K562 (cell line): Measurements from ENCODE around the gene HPX. TPM values are rescaled to one million over a fixed set of nuclear protein-coding genes. Genes with fewer than 3 reads are reported as not detected.

Experiments
- ATF7 ChIP-seq: fragments of 450-650 bp; IDR thresholded peaks from 2 replicates; pipeline ENCODE4 v1.7.1; 2014; ENCODE audit warnings: mild to moderate bottlenecking, moderate library complexity
- CBX2 ChIP-seq: fragments of 200-600 bp; sonication (generic); IDR thresholded peaks from one replicate; pipeline ENCODE4 v1.6.1; 2012; ENCODE audit warnings: mild to moderate bottlenecking, low read length, inconsistent platforms; ENCODE audit not compliant: insufficient read depth, poor library complexity, severe bottlenecking
- ETV1 ChIP-seq: fragments of 450-650 bp; conservative IDR thresholded peaks from 2 replicates; pipeline ENCODE4 v1.6.1; 2016; ENCODE audit warnings: missing genetic modification characterization, control low read depth, low read depth, missing compliant biosample characterization
- KLF1 ChIP-seq: fragments of 450-650 bp; IDR thresholded peaks from 2 replicates; pipeline ENCODE4 v1.6.1; 2016; ENCODE audit warnings: missing genetic modification characterization, missing compliant biosample characterization
- NELFE ChIP-seq: IDR thresholded peaks from 2 replicates; pipeline ENCODE4 v1.6.1; 2011; ENCODE audit warnings: mild to moderate bottlenecking; ENCODE audit not compliant: insufficient read depth, insufficient read length
- NFE2 ChIP-seq: IDR thresholded peaks from 2 replicates; pipeline ENCODE4 v1.6.1; 2014; ENCODE audit warnings: antibody characterized with exemption, low read depth
- NFRKB ChIP-seq: fragments of 450-650 bp; IDR thresholded peaks from 2 replicates; pipeline ENCODE4 v1.6.1; 2016; ENCODE audit warnings: low read depth
- RBM22 ChIP-seq: fragments of 200-400 bp; formaldehyde crosslinking; IDR thresholded peaks from 2 replicates; pipeline ENCODE4 v1.6.1; 2018; ENCODE audit warnings: low read length, low read depth; ENCODE audit not compliant: poor library complexity, severe bottlenecking
- SMARCC2 ChIP-seq: fragments of 450-650 bp; IDR thresholded peaks from 2 replicates; pipeline ENCODE4 v1.6.1; 2017; ENCODE audit warnings: antibody characterized with exemption, moderate library complexity, mild to moderate bottlenecking, low read depth
- USF1 ChIP-seq: sonication (generic); formaldehyde crosslinking; IDR thresholded peaks from 2 replicates; pipeline ENCODE4 v1.9.0; 2022; ENCODE audit warnings: mild to moderate bottlenecking, missing genetic modification reagents
- polyA plus RNA-seq, 8 experiments: library from polyadenylated mRNA; depleted of rRNA in 4 of 8; stranded (reverse) in 5 of 8; unstranded in 3 of 8; fragments of >200 nt; fragmentation: Nextera tagmentation in 2 of 8; fragmentation: Illumina TruSeq in 1 of 8; extraction: Ambion mirVana in 2 of 8; extraction: Trizol in 1 of 8; gene quantifications; 2 replicates each; pipeline versions ENCODE4 v1.2.1 to v1.2.3, GENCODE V29; 2011 to 2014; ENCODE audit warnings: inconsistent platforms in 1 of 8, missing spikeins in 1 of 8
- total RNA-seq, 7 experiments: library from RNA; depleted of rRNA in 6 of 7; stranded (reverse); fragments of >200 nt in 6 of 7; fragmentation: Illumina TruSeq in 2 of 7; extraction: Trizol in 2 of 7; gene quantifications; 2 replicates each; pipeline versions ENCODE4 v1.2.1 to v1.2.3, GENCODE V29; 2011 to 2021; ENCODE audit warnings: low replicate concordance in 1 of 7
- TF ChIP-seq, protein P1 (sequence below): sonication (generic); formaldehyde crosslinking; IDR thresholded peaks from 2 replicates; pipeline ENCODE4 v1.8.0; 2023; ENCODE audit warnings: mild to moderate bottlenecking, missing genetic modification reagents
- TF ChIP-seq, protein P2 (sequence below): sonication (generic); formaldehyde crosslinking; IDR thresholded peaks from 2 replicates; pipeline ENCODE4 v1.8.1; 2023; ENCODE audit warnings: mild to moderate bottlenecking, missing genetic modification reagents, moderate library complexity
- TF ChIP-seq, protein P3 (sequence below): fragments of 250-450 bp; sonication (Bioruptor Pico); IDR thresholded peaks from 2 replicates; pipeline ENCODE4 v1.4.0; 2020; ENCODE audit warnings: mild to moderate bottlenecking, moderate library complexity

The HPX gene
- total and polyA plus RNA-seq, 9 of the 15 experiments (the other 6 are each of a cell fraction or from before 2014, with no cell fraction given), result 0.12 to 1.2 (median 0.49) TPM; not detected in 1

- TF ChIP-seq, protein P1, sequence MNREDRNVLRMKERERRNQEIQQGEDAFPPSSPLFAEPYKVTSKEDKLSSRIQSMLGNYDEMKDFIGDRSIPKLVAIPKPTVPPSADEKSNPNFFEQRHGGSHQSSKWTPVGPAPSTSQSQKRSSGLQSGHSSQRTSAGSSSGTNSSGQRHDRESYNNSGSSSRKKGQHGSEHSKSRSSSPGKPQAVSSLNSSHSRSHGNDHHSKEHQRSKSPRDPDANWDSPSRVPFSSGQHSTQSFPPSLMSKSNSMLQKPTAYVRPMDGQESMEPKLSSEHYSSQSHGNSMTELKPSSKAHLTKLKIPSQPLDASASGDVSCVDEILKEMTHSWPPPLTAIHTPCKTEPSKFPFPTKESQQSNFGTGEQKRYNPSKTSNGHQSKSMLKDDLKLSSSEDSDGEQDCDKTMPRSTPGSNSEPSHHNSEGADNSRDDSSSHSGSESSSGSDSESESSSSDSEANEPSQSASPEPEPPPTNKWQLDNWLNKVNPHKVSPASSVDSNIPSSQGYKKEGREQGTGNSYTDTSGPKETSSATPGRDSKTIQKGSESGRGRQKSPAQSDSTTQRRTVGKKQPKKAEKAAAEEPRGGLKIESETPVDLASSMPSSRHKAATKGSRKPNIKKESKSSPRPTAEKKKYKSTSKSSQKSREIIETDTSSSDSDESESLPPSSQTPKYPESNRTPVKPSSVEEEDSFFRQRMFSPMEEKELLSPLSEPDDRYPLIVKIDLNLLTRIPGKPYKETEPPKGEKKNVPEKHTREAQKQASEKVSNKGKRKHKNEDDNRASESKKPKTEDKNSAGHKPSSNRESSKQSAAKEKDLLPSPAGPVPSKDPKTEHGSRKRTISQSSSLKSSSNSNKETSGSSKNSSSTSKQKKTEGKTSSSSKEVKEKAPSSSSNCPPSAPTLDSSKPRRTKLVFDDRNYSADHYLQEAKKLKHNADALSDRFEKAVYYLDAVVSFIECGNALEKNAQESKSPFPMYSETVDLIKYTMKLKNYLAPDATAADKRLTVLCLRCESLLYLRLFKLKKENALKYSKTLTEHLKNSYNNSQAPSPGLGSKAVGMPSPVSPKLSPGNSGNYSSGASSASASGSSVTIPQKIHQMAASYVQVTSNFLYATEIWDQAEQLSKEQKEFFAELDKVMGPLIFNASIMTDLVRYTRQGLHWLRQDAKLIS (CRISPR knock-in tag), result peak; percentile 67; the same call in 1 of the 2 replicates
- TF ChIP-seq USF1 (CRISPR knock-in tag), result peak; percentile 67
- TF ChIP-seq NELFE, result no peak
- TF ChIP-seq ATF7, result no peak
- no peak for TF ChIP-seq NFRKB
- TF ChIP-seq ETV1 (tag), result peak; percentile 49; the same call in 1 of the 2 replicates
- no peak for TF ChIP-seq SMARCC2
- TF ChIP-seq CBX2, result no peak
- TF ChIP-seq, protein P2, sequence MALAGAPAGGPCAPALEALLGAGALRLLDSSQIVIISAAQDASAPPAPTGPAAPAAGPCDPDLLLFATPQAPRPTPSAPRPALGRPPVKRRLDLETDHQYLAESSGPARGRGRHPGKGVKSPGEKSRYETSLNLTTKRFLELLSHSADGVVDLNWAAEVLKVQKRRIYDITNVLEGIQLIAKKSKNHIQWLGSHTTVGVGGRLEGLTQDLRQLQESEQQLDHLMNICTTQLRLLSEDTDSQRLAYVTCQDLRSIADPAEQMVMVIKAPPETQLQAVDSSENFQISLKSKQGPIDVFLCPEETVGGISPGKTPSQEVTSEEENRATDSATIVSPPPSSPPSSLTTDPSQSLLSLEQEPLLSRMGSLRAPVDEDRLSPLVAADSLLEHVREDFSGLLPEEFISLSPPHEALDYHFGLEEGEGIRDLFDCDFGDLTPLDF (CRISPR knock-in tag), result no peak
- no peak for TF ChIP-seq KLF1 (tag)
- TF ChIP-seq RBM22, result peak; percentile 68
- TF ChIP-seq NFE2, result no peak
- TF ChIP-seq, protein P3, sequence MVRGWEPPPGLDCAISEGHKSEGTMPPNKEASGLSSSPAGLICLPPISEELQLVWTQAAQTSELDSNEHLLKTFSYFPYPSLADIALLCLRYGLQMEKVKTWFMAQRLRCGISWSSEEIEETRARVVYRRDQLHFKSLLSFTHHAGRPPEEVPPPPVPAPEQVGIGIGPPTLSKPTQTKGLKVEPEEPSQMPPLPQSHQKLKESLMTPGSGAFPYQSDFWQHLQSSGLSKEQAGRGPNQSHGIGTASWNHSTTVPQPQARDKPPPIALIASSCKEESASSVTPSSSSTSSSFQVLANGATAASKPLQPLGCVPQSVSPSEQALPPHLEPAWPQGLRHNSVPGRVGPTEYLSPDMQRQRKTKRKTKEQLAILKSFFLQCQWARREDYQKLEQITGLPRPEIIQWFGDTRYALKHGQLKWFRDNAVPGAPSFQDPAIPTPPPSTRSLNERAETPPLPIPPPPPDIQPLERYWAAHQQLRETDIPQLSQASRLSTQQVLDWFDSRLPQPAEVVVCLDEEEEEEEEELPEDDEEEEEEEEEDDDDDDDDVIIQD (CRISPR knock-in tag), result no peak
- TF ChIP-seq, all 486 proteins: peak for 61
Measured at GRCh38 chr11:6473451-6474412, 32.9 kb upstream of the HPX start, which contains the start of gene TRIM3 (continued).
